Measurements from ENCODE around the gene PROX1. TPM values are rescaled to one million over a fixed set of nuclear protein-coding genes. Genes with fewer than 3 reads are reported as not detected.

The PROX1 gene
- polyA plus RNA-seq, 1 donor (not counting 4 experiments of a cell fraction or from before 2014, with no cell fraction given): 0.20 TPM

DNA sequence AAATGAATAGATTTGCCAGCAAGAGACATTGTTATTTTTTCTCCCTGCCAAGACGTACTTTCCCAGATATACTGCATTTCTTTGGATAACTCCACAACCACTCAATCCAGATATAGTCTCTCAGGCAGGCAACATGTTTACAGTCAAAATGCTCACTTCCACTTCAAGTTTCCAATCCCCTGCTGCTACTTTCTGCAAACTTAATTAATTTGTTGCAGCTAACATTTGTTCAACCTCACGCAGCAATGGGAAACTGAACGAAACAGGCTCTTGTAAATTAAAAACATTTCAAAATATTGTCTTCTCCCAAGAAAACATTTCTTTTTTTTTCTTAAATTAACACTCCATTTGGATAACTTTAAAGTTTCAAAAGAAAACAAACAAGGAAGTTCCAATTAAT is 45.7 kb upstream of the PROX1 start:
- TF ChIP-seq, protein P1, sequence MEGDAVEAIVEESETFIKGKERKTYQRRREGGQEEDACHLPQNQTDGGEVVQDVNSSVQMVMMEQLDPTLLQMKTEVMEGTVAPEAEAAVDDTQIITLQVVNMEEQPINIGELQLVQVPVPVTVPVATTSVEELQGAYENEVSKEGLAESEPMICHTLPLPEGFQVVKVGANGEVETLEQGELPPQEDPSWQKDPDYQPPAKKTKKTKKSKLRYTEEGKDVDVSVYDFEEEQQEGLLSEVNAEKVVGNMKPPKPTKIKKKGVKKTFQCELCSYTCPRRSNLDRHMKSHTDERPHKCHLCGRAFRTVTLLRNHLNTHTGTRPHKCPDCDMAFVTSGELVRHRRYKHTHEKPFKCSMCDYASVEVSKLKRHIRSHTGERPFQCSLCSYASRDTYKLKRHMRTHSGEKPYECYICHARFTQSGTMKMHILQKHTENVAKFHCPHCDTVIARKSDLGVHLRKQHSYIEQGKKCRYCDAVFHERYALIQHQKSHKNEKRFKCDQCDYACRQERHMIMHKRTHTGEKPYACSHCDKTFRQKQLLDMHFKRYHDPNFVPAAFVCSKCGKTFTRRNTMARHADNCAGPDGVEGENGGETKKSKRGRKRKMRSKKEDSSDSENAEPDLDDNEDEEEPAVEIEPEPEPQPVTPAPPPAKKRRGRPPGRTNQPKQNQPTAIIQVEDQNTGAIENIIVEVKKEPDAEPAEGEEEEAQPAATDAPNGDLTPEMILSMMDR (optimal IDR thresholded peaks at IDR 0.05 in 1 of 3, IDR thresholded peaks at IDR 0.05 in 1 of 3, conservative IDR thresholded peaks at IDR 0.05 in 1 of 3; ENCODE audit: extremely low read depth in 1 of 3, insufficient read depth in 2 of 3, low read length in 3 of 3): no peak
- TF ChIP-seq EZH2 (IDR thresholded peaks at IDR 0.05; ENCODE audit: low read length): no peak
- H3K79me2 ChIP-seq (ENCODE audit: control insufficient read depth, insufficient read depth, low read length): no peaks in the 10 kb centered on the region
- dilution Hi-C loops (cut with MboI; ENCODE audit: extremely low pct_ligation_motif_present, low sequenced_read_pairs): no loop called here

DNA sequence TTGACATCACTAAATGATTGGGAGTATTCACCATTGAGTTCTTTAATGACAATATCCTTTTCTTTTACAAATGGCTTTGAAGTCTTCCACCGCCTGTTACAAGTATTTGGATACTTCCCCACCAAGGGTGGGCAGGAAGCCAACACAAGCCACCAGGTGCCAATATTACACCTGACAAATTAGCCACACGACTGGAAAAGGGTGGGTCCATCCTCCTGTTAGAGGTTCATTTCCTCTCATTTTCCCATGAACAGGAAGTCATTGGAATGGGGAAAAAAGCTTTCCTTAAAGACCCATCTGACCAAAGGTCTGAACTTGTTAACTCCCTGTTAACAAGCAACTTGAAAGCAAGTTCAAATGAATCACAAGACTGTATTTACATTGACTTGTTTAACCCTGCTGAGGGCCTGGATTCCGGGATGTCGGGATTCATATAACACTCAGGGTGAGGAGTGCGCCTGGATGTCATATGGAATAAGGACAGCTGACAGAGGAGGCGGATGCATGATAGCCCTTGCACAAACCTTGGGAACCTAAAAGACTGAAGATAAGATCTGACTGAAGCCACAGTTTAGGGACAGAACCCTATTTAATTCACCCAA is 40.5 kb upstream of the PROX1 start:
- Histone ChIP-seq H3K36me3 (ENCODE audit: control insufficient read depth in 2 of 2, extremely low read depth in 1 of 2, insufficient read depth in 2 of 2, low read length in 2 of 2) (no peaks in the 10 kb centered on the region), H3K27me3 (ENCODE audit: control insufficient read depth, extremely low read depth, insufficient read depth, low read length) (peaks cover 3% of the 10 kb centered on the region), H3K9ac (ENCODE audit: control insufficient read depth, extremely low read depth, insufficient read depth, low read length) (no peak overlapping the region), H3K9me3 (ENCODE audit: control insufficient read depth, low read depth, low read length) (no peaks in the 10 kb centered on the region), H3K4me3 (ENCODE audit: control insufficient read depth in 2 of 3, extremely low read depth in 1 of 3, insufficient read depth in 2 of 3, low read depth in 1 of 3, low read length in 3 of 3) (no peak overlapping the region), H3K4me2 (ENCODE audit: control insufficient read depth, extremely low read depth, insufficient read depth, low read depth, low read length) (no peak overlapping the region), H2AFZ (ENCODE audit: control insufficient read depth, low read length) (no peak overlapping the region), H4K20me1 (ENCODE audit: control insufficient read depth, extremely low read depth, insufficient read depth, low read length) (no peaks in the 10 kb centered on the region), H3K27ac (ENCODE audit: control insufficient read depth, insufficient read depth, low read length) (no peak overlapping the region), H3K4me1 (ENCODE audit: control insufficient read depth, extremely low read depth, insufficient read depth, low read length) (no peaks in the 10 kb centered on the region), H3K79me2 (ENCODE audit: control insufficient read depth, insufficient read depth, low read length) (no peaks in the 10 kb centered on the region), H3K9me1 (ENCODE audit: control insufficient read depth, extremely low read depth, insufficient read depth, low read length) (no peaks in the 10 kb centered on the region)
- dilution Hi-C loops (cut with MboI; ENCODE audit: extremely low pct_ligation_motif_present, low sequenced_read_pairs): no loop called here
- TF ChIP-seq, protein P1 (optimal IDR thresholded peaks at IDR 0.05 in 1 of 3, IDR thresholded peaks at IDR 0.05 in 1 of 3, conservative IDR thresholded peaks at IDR 0.05 in 1 of 3; ENCODE audit: extremely low read depth in 1 of 3, insufficient read depth in 2 of 3, low read length in 3 of 3): no peak
- no peak for TF ChIP-seq EZH2 (IDR thresholded peaks at IDR 0.05; ENCODE audit: low read length)
- DNase-seq (ENCODE audit: low read depth, low spot score) (no peak), FAIRE-seq (no peak)

More for the DNA sequence above, 45.7 kb upstream of the PROX1 start:
- FAIRE-seq (no peak), DNase-seq (ENCODE audit: low read depth, low spot score) (no peak)
- Histone ChIP-seq H3K4me1 (ENCODE audit: control insufficient read depth, extremely low read depth, insufficient read depth, low read length) (no peaks in the 10 kb centered on the region), H3K4me2 (ENCODE audit: control insufficient read depth, extremely low read depth, insufficient read depth, low read depth, low read length) (no peak overlapping the region), H3K4me3 (ENCODE audit: control insufficient read depth in 2 of 3, extremely low read depth in 1 of 3, insufficient read depth in 2 of 3, low read depth in 1 of 3, low read length in 3 of 3) (no peak overlapping the region), H3K36me3 (ENCODE audit: control insufficient read depth in 2 of 2, extremely low read depth in 1 of 2, insufficient read depth in 2 of 2, low read length in 2 of 2) (no peaks in the 10 kb centered on the region), H4K20me1 (ENCODE audit: control insufficient read depth, extremely low read depth, insufficient read depth, low read length) (no peaks in the 10 kb centered on the region), H3K27ac (ENCODE audit: control insufficient read depth, insufficient read depth, low read length) (no peak overlapping the region), H3K27me3 (ENCODE audit: control insufficient read depth, extremely low read depth, insufficient read depth, low read length) (peaks cover 5% of the 10 kb centered on the region), H3K9me1 (ENCODE audit: control insufficient read depth, extremely low read depth, insufficient read depth, low read length) (no peaks in the 10 kb centered on the region), H3K9ac (ENCODE audit: control insufficient read depth, extremely low read depth, insufficient read depth, low read length) (no peak overlapping the region), H3K9me3 (ENCODE audit: control insufficient read depth, low read depth, low read length) (no peaks in the 10 kb centered on the region), H2AFZ (ENCODE audit: control insufficient read depth, low read length) (no peak overlapping the region)

All from keratinocyte (primary cell).